B cell (primary cell): ENCODE data around the gene NUP62. TPM values are rescaled to one million over a fixed set of nuclear protein-coding genes. Genes with fewer than 3 reads are reported as not detected.

Experiments
- ATAC-seq: fragments of 200-7000 bp; cut with Tn5 transposase; one replicate; pipeline ENCODE4 v1.10.0; 2021; ENCODE audit warnings: low read depth, mild to moderate bottlenecking, moderate number of reproducible peaks, moderate library complexity
- CTCF ChIA-PET: fragments of 350-600 bp; sonication (Branson Sonifier 250); formaldehyde crosslinking; loops from one replicate; lab custom pipeline; 2021; ENCODE audit warnings: antibody characterized with exemption, inconsistent platforms; lab: Charles Lee
- POLR2A ChIA-PET: fragments of 350-600 bp; sonication (Branson Sonifier 250); formaldehyde crosslinking; loops from one replicate; lab custom pipeline; 2021; ENCODE audit warnings: antibody characterized with exemption; lab: Charles Lee
- DNase-seq: peaks from one replicate; pipeline ENCODE4 v3.0.0; 2013
- H2AFZ ChIP-seq: 2 replicates; pipeline ENCODE4 v1.6.1; 2012; ENCODE audit warnings: mild to moderate bottlenecking, low read depth, low read length; ENCODE audit not compliant: insufficient read depth, poor library complexity, severe bottlenecking
- H3K27ac ChIP-seq, 2 donors: 1 replicate in 1 of 2; 2 replicates in 1 of 2; pipeline ENCODE4 v1.5.1; 2012 to 2013; ENCODE audit warnings: low read length in 2 of 2, mild to moderate bottlenecking in 2 of 2, moderate library complexity in 1 of 2
- H3K27me3 ChIP-seq, 4 experiments: fragments of 200-600 bp in 1 of 4; sonication (generic) in 1 of 4; replicated peaks in 1 of 4; 1 replicate in 2 of 4; 2 replicates in 2 of 4; pipeline versions ENCODE4 v1.6.1 to v1.7.0; 2013 to 2016; ENCODE audit warnings: low read length in 3 of 4, mild to moderate bottlenecking in 2 of 4, mixed read lengths in 1 of 4, moderate library complexity in 1 of 4; ENCODE audit not compliant: insufficient read depth in 4 of 4, control insufficient read depth in 3 of 4; ENCODE audit errors: control extremely low read depth in 1 of 4
- H3K36me3 ChIP-seq, 2 experiments: replicated peaks in 1 of 2; 1 replicate in 1 of 2; 2 replicates in 1 of 2; pipeline versions ENCODE4 v1.6.1 to v1.7.1; 2013; ENCODE audit warnings: low read length in 1 of 2; ENCODE audit not compliant: insufficient read depth in 2 of 2, control insufficient read depth in 1 of 2; ENCODE audit errors: control extremely low read depth in 1 of 2, extremely low read depth in 1 of 2
- H3K4me1 ChIP-seq, 2 donors: fragments of 200-600 bp in 1 of 2; sonication (generic) in 1 of 2; 1 replicate in 1 of 2; 2 replicates in 1 of 2; pipeline versions ENCODE4 v1.5.1 to v1.6.1; 2013 to 2017; ENCODE audit warnings: low read length in 2 of 2; ENCODE audit not compliant: control insufficient read depth in 2 of 2, insufficient read depth in 2 of 2
- H3K4me2 ChIP-seq: replicated peaks from 2 replicates; pipeline ENCODE3; 2012; ENCODE audit warnings: mild to moderate bottlenecking, low read depth, low read length; ENCODE audit not compliant: poor library complexity, severe bottlenecking
- H3K4me3 ChIP-seq, 5 experiments: fragments of 200-600 bp in 1 of 5; sonication (generic) in 1 of 5; 1 replicate in 3 of 5; 2 replicates in 2 of 5; pipeline versions ENCODE4 v1.5.1 to v1.7.0; 2011 to 2016; ENCODE audit warnings: low read length in 4 of 5, mild to moderate bottlenecking in 4 of 5, low read depth in 2 of 5, control low read depth in 1 of 5, moderate library complexity in 1 of 5; ENCODE audit not compliant: insufficient read depth in 1 of 5; ENCODE audit errors: control extremely low read depth in 1 of 5, extremely low read depth in 1 of 5
- H3K79me2 ChIP-seq: fragments of 200-600 bp; sonication (generic); one replicate; pipeline ENCODE4 v1.6.0; 2016; ENCODE audit warnings: low read length; ENCODE audit not compliant: control insufficient read depth, insufficient read depth
- H3K9ac ChIP-seq: fragments of 200-600 bp; sonication (generic); 2 replicates; pipeline ENCODE4 v1.6.1; 2017; ENCODE audit warnings: mild to moderate bottlenecking, low read length, moderate library complexity
- H3K9me3 ChIP-seq, 3 donors: one replicate each; pipeline versions ENCODE4 v1.6.1 to v1.7.1; 2013; ENCODE audit warnings: low read length in 2 of 3; ENCODE audit not compliant: control insufficient read depth in 2 of 3, insufficient read depth in 1 of 3; ENCODE audit errors: control extremely low read depth in 1 of 3
- H4K20me1 ChIP-seq: 2 replicates; pipeline ENCODE4 v1.6.0; 2012; ENCODE audit warnings: mild to moderate bottlenecking, low read length; ENCODE audit not compliant: insufficient read depth, control insufficient read depth, poor library complexity, severe bottlenecking
- H3K27ac Mint-ChIP-seq: one replicate; pipeline ENCODE4 v1.8.0; 2021; ENCODE audit warnings: mixed read lengths
- H3K27me3 Mint-ChIP-seq: one replicate; pipeline ENCODE4 v1.8.0; 2021; ENCODE audit warnings: mixed read lengths
- H3K4me1 Mint-ChIP-seq: one replicate; pipeline ENCODE4 v1.8.0; 2021; ENCODE audit warnings: mixed read lengths
- H3K4me3 Mint-ChIP-seq: one replicate; pipeline ENCODE4 v1.8.0; 2021; ENCODE audit warnings: mixed read lengths
- H3K9me3 Mint-ChIP-seq: one replicate; pipeline ENCODE4 v1.8.0; 2022; ENCODE audit warnings: mixed read lengths; ENCODE audit not compliant: insufficient read depth
- CTCF ChIP-seq: fragments of 200-600 bp; IDR thresholded peaks from one replicate; pipeline ENCODE4 v1.8.0; 2022; ENCODE audit warnings: antibody characterized with exemption, mild to moderate bottlenecking
- EZH2 ChIP-seq: IDR thresholded peaks from 2 replicates; pipeline ENCODE4 v1.6.1; 2012; ENCODE audit warnings: borderline replicate concordance, low read depth, mild to moderate bottlenecking, moderate library complexity, low read length; ENCODE audit not compliant: insufficient read depth, poor library complexity, severe bottlenecking
- WGBS: methylation state at CpG from one replicate; pipeline ENCODE4 v1.1.5; 2013; ENCODE audit warnings: missing lambda C conversion rate; ENCODE audit not compliant: insufficient coverage; 5-methylcytosine and 5-hydroxymethylcytosine counted together
- intact Hi-C: fragments of 100-400 bp; cut with micrococcal nuclease; formaldehyde crosslinking; loops from one replicate; pipeline ENCODE4 v1.10.0; 2022
- polyA plus RNA-seq: library from polyadenylated mRNA; depleted of rRNA; stranded (reverse); fragments of >200 nt; gene quantifications from 2 replicates; pipeline ENCODE4 v1.2.3, GENCODE V29; 2012
- total RNA-seq, 2 donors: library from RNA; stranded (reverse); fragments of 120-200 nt in 1 of 2; gene quantifications; 1 replicate in 1 of 2; 2 replicates in 1 of 2; pipeline versions ENCODE4 v1.2.3 to v1.2.4, GENCODE V29; 2013 to 2022

NUP62 gene
- total and polyA plus RNA-seq, 2 donors (not counting 1 experiment from before 2014, with no cell fraction given) = 25.2 to 75.7 TPM

GRCh38 chr19:49936549-49936948 lies 7.2 kb upstream of the NUP62 start:
- Histone ChIP-seq H3K27ac (no peak overlapping the region), H3K27me3 (no peaks in the 10 kb centered on the region), H3K9ac (no peak overlapping the region), H3K9me3 (no peaks in the 10 kb centered on the region), H3K36me3 (no peaks in the 10 kb centered on the region), H4K20me1 (no peaks in the 10 kb centered on the region), H3K79me2 (no peaks in the 10 kb centered on the region), H3K4me1 (peaks cover 5 to 11% of the 10 kb centered on the region in 2 donors), H3K4me2 (no peak overlapping the region), H2AFZ (no peak overlapping the region), H3K4me3 (no peak overlapping the region)
- intact Hi-C loops = loop anchor here (5.0 kb wide), 1 partner anchor 846 kb away; no protein-coding TSS in a partner anchor
- no peak for TF ChIP-seq CTCF
- TF ChIP-seq EZH2 = no peak
- no peak for DNase-seq
- Mint-ChIP-seq H3K4me1 (peaks cover 12% of the 10 kb centered on the region), H3K27ac (no peak overlapping the region), H3K4me3 (no peak overlapping the region), H3K9me3 (no peaks in the 10 kb centered on the region), H3K27me3 (peaks cover 14% of the 10 kb centered on the region)
- ChIA-PET POLR2A (no interaction called here), CTCF (interaction anchor here (1.0 to 3.4 kb wide), 4 partner anchors 18 to 47 kb away, joined by 3 to 13 read pairs (median 8); no protein-coding TSS in a partner anchor)
- ATAC-seq = no peak
- WGBS = 85% methylated on average over 3 of the region's 5 CpGs

DNA sequence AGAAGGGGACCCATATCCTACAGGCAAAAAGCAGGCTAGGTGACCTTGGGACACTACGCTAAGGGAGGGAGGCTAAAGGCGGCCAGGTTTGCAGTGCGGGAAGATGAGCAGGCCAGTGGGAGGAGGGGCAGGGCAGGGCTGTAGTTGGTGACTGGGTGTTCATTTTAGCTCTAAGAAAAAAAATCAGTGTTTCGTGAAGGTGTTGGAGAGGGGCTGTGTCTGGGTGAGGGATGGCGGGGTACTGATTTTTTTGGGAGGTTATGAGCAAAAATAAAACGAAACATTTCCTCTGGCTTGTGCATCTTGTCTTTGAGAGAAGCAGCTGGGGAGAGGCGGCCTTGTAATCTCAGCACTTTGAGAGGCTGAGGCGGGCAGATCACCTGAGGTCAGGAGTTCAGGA lies 4.3 kb upstream of the NUP62 start:
- H3K9me3 ChIP-seq = peaks cover 0 to 3% (median 0%) of the 10 kb centered on the region in 3 donors
- CTCF ChIA-PET = interaction anchor here (0.7 kb wide), 2 partner anchors 18 to 1873 kb away, joined by 3 read pairs; no protein-coding TSS in a partner anchor
- no peak overlapping the region for H3K4me3 Mint-ChIP-seq

More for the DNA sequence above, 4.3 kb upstream of the NUP62 start:
- Histone ChIP-seq H3K79me2 (peaks cover 8% of the 10 kb centered on the region), H2AFZ (no peak overlapping the region), H3K27me3 (no peaks in the 10 kb centered on the region), H4K20me1 (no peaks in the 10 kb centered on the region), H3K4me2 (no peak overlapping the region), H3K4me1 (peaks cover 10 to 21% of the 10 kb centered on the region in 2 donors), H3K4me3 (no peak overlapping the region), H3K27ac (no peak overlapping the region), H3K36me3 (no peaks in the 10 kb centered on the region), H3K9ac (no peak overlapping the region)
- Mint-ChIP-seq H3K27ac (no peak overlapping the region), H3K27me3 (no peaks in the 10 kb centered on the region), H3K9me3 (no peaks in the 10 kb centered on the region), H3K4me1 (peaks cover 33% of the 10 kb centered on the region)
- DNase-seq (no peak), ATAC-seq (no peak)
- WGBS = 91% methylated on average over 7 of the region's 8 CpGs
- intact Hi-C loops = no loop called here
- TF ChIP-seq EZH2 (no peak), CTCF (no peak)
- POLR2A ChIA-PET = no interaction called here
